A172 (cell line): ENCODE measurements around the gene DEF6. TPM values are rescaled to one million over a fixed set of nuclear protein-coding genes. Genes with fewer than 3 reads are reported as not detected.

Experiments used
- total RNA-seq: library from RNA; depleted of rRNA; stranded (reverse); fragments of >200 nt; shearing (Covaris generic); gene quantifications from 2 replicates; pipeline ENCODE4 v1.2.3, GENCODE V29; 2014; rRNA removed

The DEF6 gene
- total RNA-seq, 1 experiment from 2014 or later: not detected

Other genes with a start within 250 kb of the DEF6 start
- gene TCP11, start 156.5 kb upstream of the DEF6 start, total RNA-seq: not detected in 2 replicates
- 0.69 and 0.88 TPM in 2 replicates for gene SCUBE3, start 83.9 kb upstream of the DEF6 start, total RNA-seq
- 12.8 and 14.1 TPM in 2 replicates for gene ZNF76, start 38.1 kb upstream of the DEF6 start, total RNA-seq
- gene PPARD, start 44.7 kb downstream of the DEF6 start, total RNA-seq: 6.0 and 7.2 TPM in 2 replicates
- gene FANCE, start 154.5 kb downstream of the DEF6 start, total RNA-seq: 11.4 and 13.9 TPM in 2 replicates
- 1,014 and 1,151 TPM in 2 replicates for gene RPL10A, start 170.6 kb downstream of the DEF6 start, total RNA-seq
- gene TEAD3, start 199.3 kb downstream of the DEF6 start, total RNA-seq: 10.9 and 12.3 TPM in 2 replicates
- not detected in 2 replicates for gene TULP1, start 215.1 kb downstream of the DEF6 start, total RNA-seq